Thyroid gland (tissue), 4 donors: ENCODE measurements around the gene ATP6V0D1. TPM values are rescaled to one million over a fixed set of nuclear protein-coding genes. Genes with fewer than 3 reads are reported as not detected.

Source experiments
- DNase-seq, 2 donors: peaks; one replicate each; pipeline ENCODE4 v3.0.0-alpha.2; 2019
- H3K27ac ChIP-seq, 3 donors: fragments of 200-600 bp; sonication (generic); 1 replicate in 2 of 3; 2 replicates in 1 of 3; pipeline ENCODE4 v1.5.1; 2016 to 2019; ENCODE audit warnings: mild to moderate bottlenecking in 1 of 3, moderate library complexity in 1 of 3
- H3K27me3 ChIP-seq: fragments of 200-600 bp; sonication (generic); one replicate; pipeline ENCODE4 v1.5.1; 2019
- H3K36me3 ChIP-seq, 2 donors: fragments of 200-600 bp; sonication (generic); one replicate each; pipeline ENCODE4 v1.5.1; 2016 to 2019
- H3K4me1 ChIP-seq, 2 donors: fragments of 200-600 bp; sonication (generic); one replicate each; pipeline ENCODE4 v1.5.1; 2017 to 2019
- H3K4me3 ChIP-seq, 3 donors: fragments of 200-600 bp; sonication (generic); replicated peaks in 1 of 3; 1 replicate in 2 of 3; 2 replicates in 1 of 3; pipeline ENCODE4 v1.5.1; 2016; ENCODE audit warnings: mild to moderate bottlenecking in 1 of 3
- H3K9me3 ChIP-seq: fragments of 200-600 bp; sonication (generic); one replicate; pipeline ENCODE4 v1.5.1; 2017
- POLR2A ChIP-seq, 2 donors: fragments of 450-650 bp; IDR thresholded peaks; one replicate each; pipeline ENCODE4 v1.6.1; 2017; ENCODE audit warnings: antibody characterized with exemption in 2 of 2, mild to moderate bottlenecking in 2 of 2, moderate library complexity in 1 of 2
- WGBS, 2 donors: methylation state at CpG; one replicate each; pipeline ENCODE4 v1.1.5; 2017; 5-methylcytosine and 5-hydroxymethylcytosine counted together
- intact Hi-C: fragments of 100-400 bp; cut with DNase I; formaldehyde crosslinking; loops from one replicate; pipeline ENCODE4 v1.15.1; 2023
- total RNA-seq, 4 donors: library from RNA; depleted of rRNA; stranded (reverse); fragments of >200 nt; gene quantifications; one replicate each; pipeline ENCODE4 v1.2.3, GENCODE V29; 2016
- TF ChIP-seq, protein P1 (sequence below), 6 experiments: fragments of 200-600 bp in 3 of 6; fragments of 450-650 bp in 3 of 6; sonication (generic) in 3 of 6; IDR thresholded peaks; one replicate each; pipeline ENCODE4 v1.5.1; 2016 to 2019; ENCODE audit warnings: antibody characterized with exemption in 6 of 6, mild to moderate bottlenecking in 2 of 6, inconsistent platforms in 1 of 6, moderate library complexity in 1 of 6

The ATP6V0D1 gene
- total RNA-seq, 4 donors from 2014 or later = 110 to 238 (median 142) TPM

DNA sequence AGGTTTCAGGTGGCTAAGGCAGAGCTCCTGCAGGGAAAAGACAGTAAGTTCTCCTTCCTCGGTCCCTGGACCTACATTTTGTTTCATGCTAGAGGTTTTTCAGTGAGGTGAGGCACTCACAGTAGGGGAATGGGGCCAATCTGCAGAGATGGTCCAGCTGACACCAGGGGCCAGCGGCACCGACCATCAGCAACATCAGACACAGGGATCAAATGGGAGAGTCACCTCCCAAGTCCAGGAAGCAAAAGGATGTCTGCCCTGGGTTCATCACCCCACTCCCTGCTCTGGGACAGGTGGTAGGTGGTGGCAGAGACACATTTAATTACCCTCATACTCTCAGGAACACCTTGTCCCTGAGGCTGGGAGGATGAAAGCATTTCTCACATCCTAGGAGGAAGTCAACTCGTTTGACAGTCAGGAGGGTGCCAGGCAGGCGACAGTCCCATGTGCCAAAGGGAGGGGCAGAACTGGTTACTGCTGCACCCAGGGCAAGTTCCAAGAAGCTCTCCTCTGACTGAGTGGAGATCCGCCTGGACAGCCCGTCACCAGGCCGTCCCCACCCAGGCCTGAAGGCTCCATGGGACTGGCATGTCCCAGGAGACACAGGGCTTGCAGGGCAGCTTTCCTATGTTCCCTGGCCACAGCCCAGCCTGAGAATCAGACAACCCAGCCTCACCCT is 19.2 kb downstream of the ATP6V0D1 start:
- intact Hi-C loops = no loop called here
- Histone ChIP-seq H3K27ac (peak overlapping the region; percentile 2 to 90 (median 85)), H3K27me3 (no peaks in the 10 kb centered on the region), H3K4me3 (no peak overlapping the region), H3K36me3 (no peaks in the 10 kb centered on the region), H3K4me1 (peaks cover 71 to 94% of the 10 kb centered on the region in 2 donors), H3K9me3 (no peaks in the 10 kb centered on the region)
- DNase-seq = peak; percentile 38 to 59
- TF ChIP-seq, protein P1, sequence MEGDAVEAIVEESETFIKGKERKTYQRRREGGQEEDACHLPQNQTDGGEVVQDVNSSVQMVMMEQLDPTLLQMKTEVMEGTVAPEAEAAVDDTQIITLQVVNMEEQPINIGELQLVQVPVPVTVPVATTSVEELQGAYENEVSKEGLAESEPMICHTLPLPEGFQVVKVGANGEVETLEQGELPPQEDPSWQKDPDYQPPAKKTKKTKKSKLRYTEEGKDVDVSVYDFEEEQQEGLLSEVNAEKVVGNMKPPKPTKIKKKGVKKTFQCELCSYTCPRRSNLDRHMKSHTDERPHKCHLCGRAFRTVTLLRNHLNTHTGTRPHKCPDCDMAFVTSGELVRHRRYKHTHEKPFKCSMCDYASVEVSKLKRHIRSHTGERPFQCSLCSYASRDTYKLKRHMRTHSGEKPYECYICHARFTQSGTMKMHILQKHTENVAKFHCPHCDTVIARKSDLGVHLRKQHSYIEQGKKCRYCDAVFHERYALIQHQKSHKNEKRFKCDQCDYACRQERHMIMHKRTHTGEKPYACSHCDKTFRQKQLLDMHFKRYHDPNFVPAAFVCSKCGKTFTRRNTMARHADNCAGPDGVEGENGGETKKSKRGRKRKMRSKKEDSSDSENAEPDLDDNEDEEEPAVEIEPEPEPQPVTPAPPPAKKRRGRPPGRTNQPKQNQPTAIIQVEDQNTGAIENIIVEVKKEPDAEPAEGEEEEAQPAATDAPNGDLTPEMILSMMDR (IDR thresholded peaks at IDR 0.05) = no peak
- TF ChIP-seq POLR2A (IDR thresholded peaks at IDR 0.05) = no peak
- 76 to 79% methylated on average over 3 to 4 of the region's 8 CpGs for WGBS, 2 donors

- H3K36me3 ChIP-seq = no peaks in the 10 kb centered on the region
- peaks cover 78 to 96% of the 10 kb centered on the region in 2 donors for H3K4me1 ChIP-seq
- no peak for TF ChIP-seq POLR2A (IDR thresholded peaks at IDR 0.05)
- TF ChIP-seq, protein P1 (IDR thresholded peaks at IDR 0.05) = no peak
- no peaks in the 10 kb centered on the region for H3K9me3 ChIP-seq
- H3K27ac ChIP-seq = peak overlapping the region; percentile 2 to 90 (median 85)
- no peak for DNase-seq
- H3K4me3 ChIP-seq = no peak overlapping the region
- H3K27me3 ChIP-seq = no peaks in the 10 kb centered on the region
- intact Hi-C loops = no loop called here
- 88 to 95% methylated on average over 1 to 2 of the region's 2 CpGs for WGBS, 2 donors
These were observed 20.0 kb downstream of the ATP6V0D1 start for GRCh38 chr16:67460961-67461360.

- intact Hi-C loops = no loop called here
- no peak for DNase-seq
- H3K4me3 ChIP-seq = no peak overlapping the region
- WGBS, 2 donors = 80 to 100% methylated on average over 2 to 5 of the region's 5 CpGs
- H3K36me3 ChIP-seq = no peaks in the 10 kb centered on the region
- no peaks in the 10 kb centered on the region for H3K27me3 ChIP-seq
- TF ChIP-seq, protein P1 (IDR thresholded peaks at IDR 0.05) = no peak
- TF ChIP-seq POLR2A (IDR thresholded peaks at IDR 0.05) = no peak
- H3K27ac ChIP-seq = peak overlapping the region; percentile 85 to 90 (median 88)
- H3K4me1 ChIP-seq = peaks cover 72 to 96% of the 10 kb centered on the region in 2 donors
- H3K9me3 ChIP-seq = no peaks in the 10 kb centered on the region
These were observed 20.8 kb downstream of the ATP6V0D1 start for GRCh38 chr16:67460168-67460567.

- Histone ChIP-seq H3K4me3 (no peak overlapping the region), H3K9me3 (no peaks in the 10 kb centered on the region), H3K4me1 (peaks cover 72 to 97% of the 10 kb centered on the region in 2 donors), H3K27ac (peak overlapping the region; percentile 85 to 90 (median 88)), H3K36me3 (no peaks in the 10 kb centered on the region), H3K27me3 (no peaks in the 10 kb centered on the region)
- WGBS, 2 donors = 56 to 60% methylated on average over 1 to 3 of the region's 3 CpGs
- DNase-seq = peak in 1 of 2 donors; percentile 40
- intact Hi-C loops = no loop called here
- TF ChIP-seq, protein P1 (IDR thresholded peaks at IDR 0.05) = no peak
- TF ChIP-seq POLR2A (IDR thresholded peaks at IDR 0.05) = no peak
These were observed 21.2 kb downstream of the ATP6V0D1 start for GRCh38 chr16:67459861-67460150.

GRCh38 chr16:67459066-67459860 is 21.7 kb downstream of the ATP6V0D1 start:
- peak; percentile 88 to 89 for DNase-seq
- no peaks in the 10 kb centered on the region for H3K27me3 ChIP-seq
- H3K27ac ChIP-seq = peak overlapping the region; percentile 85 to 90 (median 88)
- H3K4me3 ChIP-seq = no peak overlapping the region
- WGBS, 2 donors = 20% methylated on average over 4 of the region's 7 CpGs
- TF ChIP-seq POLR2A (IDR thresholded peaks at IDR 0.05) = peak in 1 of 2 donors; percentile 16
- TF ChIP-seq, protein P1 (IDR thresholded peaks at IDR 0.05) = no peak
- no peaks in the 10 kb centered on the region for H3K9me3 ChIP-seq
- H3K36me3 ChIP-seq = no peaks in the 10 kb centered on the region
- intact Hi-C loops = no loop called here
- peaks cover 72 to 92% of the 10 kb centered on the region in 2 donors for H3K4me1 ChIP-seq
